ENCODE measurements around the gene ARAP1. TPM values are rescaled to one million over a fixed set of nuclear protein-coding genes. Genes with fewer than 3 reads are reported as not detected.

Gene ARAP1
- total RNA-seq, 3 donors from 2014 or later = 52.3 to 58.1 (median 52.8) TPM

DNA sequence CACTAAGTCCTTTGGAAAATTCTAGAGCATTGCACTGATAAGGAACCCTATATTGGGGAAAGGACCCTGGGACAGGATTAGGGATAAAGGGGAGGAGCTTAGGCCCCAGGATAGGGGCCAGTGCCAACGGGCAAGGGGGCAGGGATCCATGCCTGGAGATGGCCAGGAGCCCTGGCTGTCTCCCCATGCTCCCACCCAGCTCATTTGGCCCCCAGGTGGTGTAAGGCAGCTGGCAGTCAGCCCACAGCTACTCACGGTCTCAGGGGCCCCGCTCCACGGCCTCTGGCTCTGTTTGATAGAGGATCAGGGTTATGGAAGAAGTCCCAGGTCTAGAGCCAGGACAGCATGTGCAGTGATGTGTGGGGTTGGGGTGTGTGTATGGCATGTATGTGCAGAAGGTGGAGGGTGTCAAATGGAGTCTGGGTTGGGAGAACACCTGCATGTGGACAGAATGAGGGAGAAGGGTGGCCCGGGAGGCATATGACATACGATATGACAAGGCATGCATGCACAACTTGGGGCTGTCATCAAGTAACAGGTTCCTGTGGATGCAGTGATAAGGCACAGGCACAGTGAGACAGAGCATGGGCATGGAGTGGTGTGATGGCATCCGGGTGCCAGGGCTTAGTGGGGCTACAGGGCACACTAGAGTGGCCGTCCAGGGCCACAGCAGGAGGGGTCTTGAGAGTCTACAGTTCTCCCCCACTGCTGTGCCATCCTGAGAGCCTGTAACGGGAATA lies 59.5 kb downstream of the ARAP1 start:
- Mint-ChIP-seq H3K36me3 (ENCODE audit: insufficient read depth) (peaks cover 24% of the 10 kb centered on the region), H3K4me3 (no peak overlapping the region), H3K4me1 (ENCODE audit: low read depth) (no peaks in the 10 kb centered on the region), H3K27me3 (ENCODE audit: low read depth) (no peaks in the 10 kb centered on the region), H3K9me3 (no peaks in the 10 kb centered on the region)
- ATAC-seq = no peak
- no peak for DNase-seq

DNA sequence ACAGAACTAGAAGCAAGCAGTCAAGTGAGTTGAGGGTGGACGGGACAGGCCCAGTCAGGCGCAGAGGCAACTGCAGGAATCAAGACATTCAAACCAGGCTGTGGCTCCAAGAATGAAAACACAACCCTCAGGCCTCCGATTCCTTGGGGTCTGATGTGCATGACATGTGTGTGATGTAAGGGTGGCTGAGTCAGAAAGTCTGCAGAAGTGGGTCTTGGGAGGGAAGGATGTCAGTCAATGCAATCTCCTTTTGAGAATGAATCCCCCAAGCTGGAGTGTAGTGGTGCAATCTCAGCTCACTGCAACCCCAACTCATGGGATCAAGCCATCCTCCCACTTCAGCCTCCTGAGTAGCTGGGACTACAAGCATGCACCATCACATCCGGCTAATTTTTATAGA lies 62.0 kb downstream of the ARAP1 start:
- ATAC-seq = no peak
- H3K36me3 Mint-ChIP-seq (ENCODE audit: insufficient read depth) = peaks cover 24% of the 10 kb centered on the region

DNA sequence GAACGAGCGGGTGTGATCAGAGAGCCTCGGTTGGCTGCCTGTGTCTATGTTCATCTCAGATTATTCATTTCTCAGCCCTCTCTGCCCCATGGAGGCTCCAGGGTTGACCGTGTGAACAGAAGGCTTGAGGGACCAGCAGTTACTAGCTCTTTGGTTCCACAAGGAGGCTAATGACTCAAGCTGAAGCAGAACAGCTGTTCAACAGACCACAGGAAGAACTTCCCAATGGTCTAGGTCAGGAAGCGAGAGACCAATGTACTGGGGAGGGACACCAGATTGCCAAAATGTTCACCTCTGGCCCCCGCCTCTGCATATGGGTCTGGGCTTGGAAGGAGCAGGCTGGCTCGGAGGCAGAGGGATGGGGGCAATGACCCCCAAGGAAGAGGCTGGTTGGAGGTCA lies 63.3 kb downstream of the ARAP1 start:
- DNase-seq (no peak), ATAC-seq (no peak)
- Mint-ChIP-seq H3K27me3 (ENCODE audit: low read depth) (no peaks in the 10 kb centered on the region), H3K36me3 (ENCODE audit: insufficient read depth) (peaks cover 18% of the 10 kb centered on the region), H3K4me1 (ENCODE audit: low read depth) (peaks cover 17% of the 10 kb centered on the region), H3K4me3 (no peak overlapping the region), H3K9me3 (no peaks in the 10 kb centered on the region)

More for the DNA sequence above, 62.0 kb downstream of the ARAP1 start:
- DNase-seq = no peak
- Mint-ChIP-seq H3K4me3 (no peak overlapping the region), H3K27me3 (ENCODE audit: low read depth) (no peaks in the 10 kb centered on the region), H3K9me3 (no peaks in the 10 kb centered on the region), H3K4me1 (ENCODE audit: low read depth) (peaks cover 13% of the 10 kb centered on the region)

GRCh38 chr11:72688486-72688885 lies 63.7 kb downstream of the ARAP1 start:
- Mint-ChIP-seq H3K36me3 (ENCODE audit: insufficient read depth) (peaks cover 18% of the 10 kb centered on the region), H3K4me1 (ENCODE audit: low read depth) (peaks cover 19% of the 10 kb centered on the region), H3K4me3 (no peak overlapping the region), H3K9me3 (no peaks in the 10 kb centered on the region), H3K27me3 (ENCODE audit: low read depth) (no peaks in the 10 kb centered on the region)
- DNase-seq (no peak), ATAC-seq (no peak)

- Mint-ChIP-seq H3K9me3 (no peaks in the 10 kb centered on the region), H3K27me3 (ENCODE audit: low read depth) (no peaks in the 10 kb centered on the region), H3K4me3 (no peak overlapping the region), H3K4me1 (ENCODE audit: low read depth) (peaks cover 19% of the 10 kb centered on the region), H3K36me3 (ENCODE audit: insufficient read depth) (peaks cover 15% of the 10 kb centered on the region)
- no peak for DNase-seq
- no peak for ATAC-seq
These were observed 64.9 kb downstream of the ARAP1 start for GRCh38 chr11:72687326-72687725.

GRCh38 chr11:72686639-72687220 lies 65.5 kb downstream of the ARAP1 start:
- ATAC-seq (no peak), DNase-seq (no peak)
- peaks cover 15% of the 10 kb centered on the region for H3K36me3 Mint-ChIP-seq (ENCODE audit: insufficient read depth)
- no peaks in the 10 kb centered on the region for H3K27me3 Mint-ChIP-seq (ENCODE audit: low read depth)
- H3K9me3 Mint-ChIP-seq = no peaks in the 10 kb centered on the region
- H3K4me1 Mint-ChIP-seq (ENCODE audit: low read depth) = peaks cover 19% of the 10 kb centered on the region
- H3K4me3 Mint-ChIP-seq = no peak overlapping the region

DNA sequence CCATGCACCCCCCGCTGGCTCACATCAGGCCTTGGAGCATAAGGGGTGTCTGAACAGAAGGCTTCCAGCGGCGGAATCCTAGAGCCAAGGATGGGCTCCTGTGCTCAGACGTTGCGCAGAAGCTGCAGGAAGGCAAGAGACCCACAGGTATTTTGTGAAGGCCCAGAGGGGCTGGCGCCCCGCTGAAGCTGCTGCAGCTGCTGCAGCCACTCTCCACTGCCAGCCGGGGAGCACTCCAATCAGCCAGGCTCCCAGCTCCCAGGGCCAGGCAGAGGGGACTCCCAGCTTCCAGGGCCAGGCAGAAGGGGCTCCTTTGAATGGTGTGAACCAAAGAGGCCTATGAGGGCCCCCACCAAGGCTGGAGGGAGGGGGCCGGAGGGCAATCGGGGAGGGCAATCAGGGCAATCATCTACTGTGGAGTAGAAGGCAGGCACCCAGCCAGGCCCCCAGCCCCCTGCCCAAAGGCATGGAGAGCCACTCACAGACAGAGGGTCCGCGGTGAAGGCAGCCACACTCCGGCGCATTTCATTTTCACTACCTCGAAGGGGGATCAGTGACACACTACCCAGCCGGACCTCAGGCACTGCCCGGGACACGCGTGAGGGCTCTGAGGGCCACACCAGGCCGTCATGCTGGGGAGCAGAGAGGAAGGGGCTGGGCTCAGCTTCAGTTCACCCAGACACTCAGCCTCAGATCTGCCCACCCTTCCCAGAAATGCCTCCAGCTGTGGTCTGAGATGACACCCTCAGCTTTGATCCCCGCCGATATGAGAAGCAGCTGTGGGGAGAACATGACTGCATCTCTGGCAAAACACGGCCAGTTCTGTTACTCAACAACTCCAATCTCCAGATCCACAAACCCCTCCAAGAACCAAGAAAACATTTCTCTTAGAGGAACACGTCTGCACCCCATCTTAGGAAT lies 66.4 kb downstream of the ARAP1 start:
- peaks cover 19% of the 10 kb centered on the region for H3K4me1 Mint-ChIP-seq (ENCODE audit: low read depth)
- peak; percentile 12 for DNase-seq
- H3K36me3 Mint-ChIP-seq (ENCODE audit: insufficient read depth) = peaks cover 9% of the 10 kb centered on the region
- H3K9me3 Mint-ChIP-seq = no peaks in the 10 kb centered on the region
- no peak overlapping the region for H3K4me3 Mint-ChIP-seq
- ATAC-seq = peak; percentile 57 to 66
- H3K27me3 Mint-ChIP-seq (ENCODE audit: low read depth) = no peaks in the 10 kb centered on the region

DNA sequence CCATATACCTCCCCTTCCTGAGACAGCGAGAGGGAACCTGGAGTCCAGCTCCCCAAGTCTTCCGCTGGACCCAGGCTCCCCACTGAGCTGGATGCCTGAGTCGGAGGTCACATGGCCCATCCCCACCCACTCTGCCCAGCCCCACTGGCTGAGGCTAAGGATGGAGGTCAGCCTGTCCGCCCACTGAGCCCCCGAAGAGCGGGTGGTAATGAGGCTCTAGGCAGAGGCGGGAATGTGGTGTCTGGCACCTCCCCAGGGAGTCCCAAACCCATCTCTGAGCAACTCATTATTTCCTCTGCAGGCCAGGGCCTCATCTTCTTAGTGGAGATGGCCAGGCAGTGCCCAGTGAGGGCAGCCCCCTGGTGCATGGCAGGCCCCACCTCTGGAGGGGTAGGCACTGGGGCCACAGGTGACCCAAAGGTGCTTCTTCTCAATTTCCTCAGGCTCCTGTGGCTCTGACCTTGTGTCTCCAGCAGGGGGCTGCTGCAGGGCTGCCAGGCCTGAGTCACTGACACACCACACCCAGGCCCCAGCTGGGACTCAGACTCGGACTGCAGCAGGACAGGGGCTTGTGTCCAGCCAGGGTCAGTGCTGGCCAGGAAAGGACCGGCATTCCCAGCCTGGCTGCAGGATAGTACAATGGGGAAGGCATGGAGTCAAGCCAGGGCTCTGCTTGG lies 67.8 kb downstream of the ARAP1 start:
- ATAC-seq (peak; percentile 65 to 67), DNase-seq (peak; percentile 30)
- peaks cover 19% of the 10 kb centered on the region for H3K4me1 Mint-ChIP-seq (ENCODE audit: low read depth)
- no peak overlapping the region for H3K4me3 Mint-ChIP-seq
- H3K9me3 Mint-ChIP-seq = no peaks in the 10 kb centered on the region
- no peaks in the 10 kb centered on the region for H3K27me3 Mint-ChIP-seq (ENCODE audit: low read depth)
- peaks cover 3% of the 10 kb centered on the region for H3K36me3 Mint-ChIP-seq (ENCODE audit: insufficient read depth)

DNA sequence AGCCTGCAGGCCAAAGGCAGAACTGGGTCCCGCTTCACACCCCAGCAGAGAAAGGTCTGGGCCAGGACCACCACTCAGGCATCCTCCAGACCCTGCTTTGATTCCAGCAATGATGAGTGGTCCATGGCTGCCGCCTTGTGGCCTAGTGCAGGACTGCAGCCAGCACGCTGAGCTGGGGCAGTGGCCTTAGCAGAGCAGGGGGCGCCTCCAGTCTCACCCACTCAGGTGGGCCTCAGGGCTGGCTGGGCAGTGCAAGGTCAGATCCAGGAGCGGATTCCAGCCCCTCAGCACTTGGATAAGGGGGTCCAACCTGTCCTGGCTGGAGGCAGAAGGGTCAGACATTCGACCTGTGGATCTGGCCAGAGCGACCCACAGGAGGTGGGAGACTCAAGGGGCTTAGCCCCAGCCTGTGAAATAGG lies 68.4 kb downstream of the ARAP1 start:
- Mint-ChIP-seq H3K4me3 (no peak overlapping the region), H3K9me3 (no peaks in the 10 kb centered on the region), H3K27me3 (ENCODE audit: low read depth) (no peaks in the 10 kb centered on the region), H3K36me3 (ENCODE audit: insufficient read depth) (peaks cover 3% of the 10 kb centered on the region), H3K4me1 (ENCODE audit: low read depth) (peaks cover 19% of the 10 kb centered on the region)
- DNase-seq (peak; percentile 59), ATAC-seq (peak; percentile 66 to 68)

GRCh38 chr11:72682858-72683243 lies 69.4 kb downstream of the ARAP1 start:
- peaks cover 3% of the 10 kb centered on the region for H3K36me3 Mint-ChIP-seq (ENCODE audit: insufficient read depth)
- ATAC-seq = no peak
- peaks cover 6% of the 10 kb centered on the region for H3K27me3 Mint-ChIP-seq (ENCODE audit: low read depth)
- H3K4me3 Mint-ChIP-seq = no peak overlapping the region
- no peaks in the 10 kb centered on the region for H3K9me3 Mint-ChIP-seq
- H3K4me1 Mint-ChIP-seq (ENCODE audit: low read depth) = peaks cover 20% of the 10 kb centered on the region
- no peak for DNase-seq

DNA sequence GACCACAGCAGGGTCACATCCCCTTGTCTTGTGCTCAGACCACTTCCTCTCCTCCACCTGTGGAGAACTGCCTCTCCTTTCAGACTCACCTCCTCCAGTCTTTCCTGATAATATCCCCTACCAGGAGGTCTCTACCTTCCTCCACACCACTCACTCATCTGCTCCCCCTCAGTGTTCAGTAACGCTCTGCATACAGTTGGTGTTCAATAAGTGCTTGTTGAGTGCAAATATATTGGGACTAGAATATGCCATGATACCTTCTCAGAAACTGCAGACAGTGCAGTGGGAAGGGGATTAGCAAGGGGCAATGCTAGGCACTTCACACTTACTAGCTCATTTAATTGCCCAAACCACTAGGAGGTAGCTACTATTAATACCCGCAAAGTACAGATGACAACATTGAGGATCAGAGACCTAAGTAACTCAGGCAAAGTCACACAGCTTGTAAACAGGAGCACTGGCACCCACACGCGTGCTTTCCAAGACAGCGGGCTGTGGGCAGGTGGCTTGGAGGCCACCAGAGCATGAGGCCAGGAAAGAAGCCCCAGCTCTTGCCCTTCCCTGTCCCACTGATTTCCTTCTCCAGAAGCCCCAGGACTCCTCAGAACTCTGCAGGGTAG lies 69.9 kb downstream of the ARAP1 start:
- Mint-ChIP-seq H3K27me3 (ENCODE audit: low read depth) (peaks cover 8% of the 10 kb centered on the region), H3K9me3 (no peaks in the 10 kb centered on the region), H3K36me3 (ENCODE audit: insufficient read depth) (peaks cover 3% of the 10 kb centered on the region), H3K4me1 (ENCODE audit: low read depth) (peaks cover 20% of the 10 kb centered on the region), H3K4me3 (no peak overlapping the region)
- ATAC-seq = no peak
- no peak for DNase-seq

GRCh38 chr11:72681226-72682153 lies 70.7 kb downstream of the ARAP1 start:
- H3K36me3 Mint-ChIP-seq (ENCODE audit: insufficient read depth) = no peaks in the 10 kb centered on the region
- H3K4me3 Mint-ChIP-seq = no peak overlapping the region
- H3K4me1 Mint-ChIP-seq (ENCODE audit: low read depth) = peaks cover 17% of the 10 kb centered on the region
- DNase-seq = no peak
- ATAC-seq = no peak
- H3K27me3 Mint-ChIP-seq (ENCODE audit: low read depth) = peaks cover 15% of the 10 kb centered on the region
- H3K9me3 Mint-ChIP-seq = no peaks in the 10 kb centered on the region

DNA sequence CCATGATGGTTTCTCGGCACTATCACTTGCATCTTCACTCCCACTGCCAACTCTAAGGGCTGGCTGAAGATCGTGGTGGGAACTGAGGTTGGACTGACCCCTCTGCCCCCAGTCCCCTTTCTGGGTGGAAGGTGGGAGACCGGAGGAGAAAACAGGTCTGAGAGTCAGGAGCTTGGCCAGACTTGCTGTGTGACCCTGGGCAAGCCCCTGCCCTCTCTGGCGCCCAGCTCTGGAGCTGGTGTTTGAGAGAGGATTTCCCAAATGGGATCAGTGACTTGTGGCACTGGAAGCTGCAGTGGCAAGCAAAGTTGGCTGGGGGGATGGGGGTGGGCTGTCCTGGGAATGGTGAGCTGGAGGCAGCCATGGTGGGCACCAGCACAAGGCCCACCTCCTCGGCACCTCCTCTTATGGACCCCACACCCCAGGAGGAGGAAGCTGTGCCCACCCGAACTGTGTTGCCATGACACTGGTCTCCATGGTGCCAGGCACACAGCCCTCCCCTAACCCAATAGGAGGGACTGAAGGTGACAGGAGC lies 71.5 kb downstream of the ARAP1 start:
- Mint-ChIP-seq H3K4me3 (no peak overlapping the region), H3K4me1 (ENCODE audit: low read depth) (peaks cover 13% of the 10 kb centered on the region), H3K9me3 (no peaks in the 10 kb centered on the region)

More for the DNA sequence above, 71.5 kb downstream of the ARAP1 start:
- H3K36me3 Mint-ChIP-seq (ENCODE audit: insufficient read depth) = no peaks in the 10 kb centered on the region
- H3K27me3 Mint-ChIP-seq (ENCODE audit: low read depth) = peaks cover 22% of the 10 kb centered on the region
- ATAC-seq (no peak), DNase-seq (no peak)

Data from activated T-cell treated with anti-CD3 and anti-CD28 coated beads, Interleukin-2, amount 50 U/mL, for 4 hours (primary cell).